Measurements from ENCODE around the gene USP40.

- TF ChIP-seq POLR2A (IDR thresholded peaks at IDR 0.05; ENCODE audit: borderline replicate concordance, extremely low read depth, insufficient read depth, insufficient read length): no peak
- no peak for TF ChIP-seq ATF3 (IDR thresholded peaks at IDR 0.05)
- TF ChIP-seq MAX (IDR thresholded peaks at IDR 0.05): peak; percentile 36; the same call in 1 of the 2 replicates
- TF ChIP-seq CTCF (IDR thresholded peaks at IDR 0.05 in 2 of 3, conservative IDR thresholded peaks at IDR 0.05 in 1 of 3; ENCODE audit: borderline replicate concordance in 1 of 3, insufficient read depth in 1 of 3, low read depth in 2 of 3, low read length in 2 of 3): no peak
Observed at GRCh38 chr2:233556881-233557736, 9.5 kb downstream of the USP40 start.

Measured in HCT116 (cell line).